HG03354 (cell line): ENCODE measurements around the gene DAZAP1.

ENCODE experiments used
- ATAC-seq: cut with Tn5 transposase; IDR thresholded peaks from one replicate; pipeline ENCODE4 v1.9.1; 2021; ENCODE audit warnings: mild to moderate bottlenecking; ENCODE audit not compliant: unreplicated experiment, poor library complexity, severe bottlenecking

The DAZAP1 gene

GRCh38 chr19:1481224-1481892 is 74.0 kb downstream of the DAZAP1 start:
- ATAC-seq, result no peak

GRCh38 chr19:1481893-1482360 is 74.5 kb downstream of the DAZAP1 start:
- no peak for ATAC-seq

- no peak for ATAC-seq
These were observed 75.2 kb downstream of the DAZAP1 start for GRCh38 chr19:1482361-1483130.

GRCh38 chr19:1483131-1483978 is 76.0 kb downstream of the DAZAP1 start:
- no peak for ATAC-seq

GRCh38 chr19:1483979-1484428 is 76.6 kb downstream of the DAZAP1 start:
- ATAC-seq, result no peak
